Measurements from ENCODE around the gene PYGB.
"Not testable (repeated sequence)": the region's sequence is repeated elsewhere in the genome, so short reads cannot be mapped to it uniquely, and the experiment has no call there.

GRCh38 chr20:25240851-25241658, 6.8 kb upstream of the PYGB start:
- TF ChIP-seq YY1 (IDR thresholded peaks at IDR 0.05; ENCODE audit: insufficient read depth, insufficient read length); ZNF274 (IDR thresholded peaks at IDR 0.05; ENCODE audit: low read depth, low read length); SUZ12 (IDR thresholded peaks at IDR 0.05; ENCODE audit: extremely low read depth, insufficient read depth, insufficient read length): not testable (repeated sequence)

All from NT2/D1 (cell line).